HG02870 (cell line): ENCODE results near the gene MYOC.
"Not testable (repeated sequence)": the region's sequence is repeated elsewhere in the genome, so short reads cannot be mapped to it uniquely, and the experiment has no call there.

Experiments
- ATAC-seq: cut with Tn5 transposase; IDR thresholded peaks from one replicate; pipeline ENCODE4 v1.9.1; 2021; ENCODE audit warnings: mild to moderate bottlenecking, moderate library complexity; ENCODE audit not compliant: unreplicated experiment

MYOC gene

GRCh38 chr1:171654201-171654941 is 1.9 kb upstream of the MYOC start:
- ATAC-seq, result no peak

DNA sequence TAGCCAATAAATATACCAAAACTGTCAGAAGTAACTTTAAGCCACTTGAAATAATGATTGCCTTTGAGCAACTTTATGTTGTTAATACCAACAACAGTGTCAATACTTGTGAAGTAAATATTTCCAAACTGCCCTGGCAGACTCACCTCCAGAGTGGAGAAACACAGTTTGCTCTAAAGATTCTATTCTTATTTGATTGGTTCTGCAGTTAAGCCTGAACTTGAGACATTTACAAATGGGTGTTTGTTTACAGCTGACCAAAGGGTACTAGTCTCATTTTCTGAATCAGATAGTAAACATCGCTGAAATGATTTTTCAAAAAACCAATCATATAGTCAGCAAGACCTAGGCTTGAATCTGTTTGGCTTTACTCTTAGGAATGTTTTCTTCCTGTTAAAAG is 1.3 kb upstream of the MYOC start:
- ATAC-seq, result no peak

DNA sequence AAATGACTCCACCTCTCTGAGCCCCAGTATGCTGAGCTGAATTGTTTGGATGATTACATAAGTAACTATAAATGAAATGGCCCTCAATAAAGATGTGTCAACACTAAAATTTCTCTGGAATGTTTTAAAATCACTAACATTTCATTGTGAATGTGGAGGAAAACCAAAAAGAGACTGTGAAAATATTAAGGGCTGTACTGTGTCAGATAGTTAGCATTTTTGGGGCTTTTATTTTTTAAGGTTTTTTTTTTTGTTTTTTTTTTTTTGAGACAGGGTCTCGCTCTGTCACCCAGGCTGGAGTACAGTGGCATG is 6.3 kb downstream of the MYOC start:
- ATAC-seq, result no peak

DNA sequence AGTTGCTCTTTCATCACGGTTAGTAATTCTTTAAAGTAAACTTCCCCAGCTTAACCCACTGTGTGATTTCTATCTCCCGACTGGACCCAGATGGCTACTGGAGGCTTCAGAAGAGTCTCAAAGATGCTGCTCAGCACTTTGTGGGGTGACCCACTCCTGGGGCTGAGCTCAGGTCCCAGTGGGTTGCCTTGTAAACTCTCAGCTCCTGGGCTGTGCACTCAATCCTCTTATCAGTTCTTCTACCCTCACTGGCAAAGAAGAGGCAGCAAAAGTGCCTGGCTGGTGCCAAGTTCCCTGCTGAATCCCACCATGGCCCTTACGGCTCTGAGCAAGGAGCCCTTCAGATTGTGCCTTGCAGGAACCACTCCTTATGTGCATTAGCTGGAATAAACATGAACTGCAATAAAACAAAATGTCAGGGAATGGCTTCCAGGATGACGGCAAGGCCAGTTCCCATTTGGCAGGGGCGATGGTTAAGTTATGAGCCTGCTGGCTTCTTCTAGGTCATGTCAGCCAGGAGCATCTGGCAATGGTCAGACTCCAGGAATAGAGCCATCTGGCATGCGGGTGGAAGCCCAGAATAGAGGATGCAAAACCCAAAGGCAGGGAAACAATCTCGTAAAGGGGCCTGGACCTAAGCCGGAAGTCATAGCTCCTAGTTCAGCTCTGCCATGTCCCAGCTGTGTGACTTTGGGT is 6.8 kb downstream of the MYOC start:
- no peak for ATAC-seq

DNA sequence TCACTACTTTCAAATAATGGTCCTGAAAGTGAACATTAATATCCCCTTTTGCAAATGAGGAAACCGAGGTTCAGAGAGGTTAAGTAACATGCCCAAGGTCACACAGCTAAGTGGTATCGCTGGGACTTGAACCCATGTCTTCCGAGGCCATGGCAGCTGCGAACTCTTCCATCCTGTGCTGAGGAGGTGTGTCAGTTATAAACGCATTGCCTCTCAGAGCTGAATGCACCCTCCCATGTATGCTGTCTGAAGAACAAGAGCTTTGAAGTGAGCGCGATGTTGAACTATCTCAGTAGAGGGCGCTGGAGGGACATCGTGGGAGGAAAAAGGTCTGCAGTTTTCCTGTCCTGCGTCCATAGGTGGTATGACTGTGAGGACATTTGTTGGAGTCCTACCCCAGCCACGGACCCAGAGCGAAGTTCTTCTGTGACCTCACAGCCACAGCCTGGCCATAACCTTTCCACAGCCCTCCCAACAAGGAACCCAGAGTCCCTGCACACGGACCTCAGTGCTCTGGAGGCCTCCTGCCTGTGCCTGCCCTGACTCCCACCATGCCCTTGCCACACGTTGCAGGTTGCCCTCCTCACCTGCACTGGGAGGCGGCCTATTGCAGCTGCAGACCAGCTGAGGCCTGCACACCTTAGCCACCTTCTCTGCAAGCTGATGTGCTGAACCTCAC is 7.5 kb downstream of the MYOC start:
- peak; percentile 71 for ATAC-seq

GRCh38 chr1:171643156-171643555 is 9.3 kb downstream of the MYOC start:
- ATAC-seq, result no peak

DNA sequence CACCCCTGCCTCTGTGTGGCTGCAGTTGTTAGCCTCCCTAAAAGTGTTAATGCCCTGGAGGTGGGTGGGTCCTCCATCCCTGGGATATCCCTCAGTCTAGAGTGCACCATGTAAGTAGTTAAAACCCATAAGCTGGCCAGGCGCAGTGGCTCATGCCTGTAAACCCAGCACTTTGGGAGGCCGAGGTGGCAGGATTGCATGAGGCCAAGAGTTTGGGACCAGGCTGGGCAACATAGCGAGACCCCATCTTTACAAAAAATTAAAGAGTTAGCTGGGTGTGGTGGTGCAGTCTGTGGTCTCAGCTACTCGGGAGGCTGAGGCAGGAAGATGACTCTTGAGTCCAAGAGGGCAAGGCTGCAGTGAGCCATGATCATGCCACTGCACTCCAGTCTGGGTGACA is 10.3 kb downstream of the MYOC start:
- ATAC-seq, result no peak

DNA sequence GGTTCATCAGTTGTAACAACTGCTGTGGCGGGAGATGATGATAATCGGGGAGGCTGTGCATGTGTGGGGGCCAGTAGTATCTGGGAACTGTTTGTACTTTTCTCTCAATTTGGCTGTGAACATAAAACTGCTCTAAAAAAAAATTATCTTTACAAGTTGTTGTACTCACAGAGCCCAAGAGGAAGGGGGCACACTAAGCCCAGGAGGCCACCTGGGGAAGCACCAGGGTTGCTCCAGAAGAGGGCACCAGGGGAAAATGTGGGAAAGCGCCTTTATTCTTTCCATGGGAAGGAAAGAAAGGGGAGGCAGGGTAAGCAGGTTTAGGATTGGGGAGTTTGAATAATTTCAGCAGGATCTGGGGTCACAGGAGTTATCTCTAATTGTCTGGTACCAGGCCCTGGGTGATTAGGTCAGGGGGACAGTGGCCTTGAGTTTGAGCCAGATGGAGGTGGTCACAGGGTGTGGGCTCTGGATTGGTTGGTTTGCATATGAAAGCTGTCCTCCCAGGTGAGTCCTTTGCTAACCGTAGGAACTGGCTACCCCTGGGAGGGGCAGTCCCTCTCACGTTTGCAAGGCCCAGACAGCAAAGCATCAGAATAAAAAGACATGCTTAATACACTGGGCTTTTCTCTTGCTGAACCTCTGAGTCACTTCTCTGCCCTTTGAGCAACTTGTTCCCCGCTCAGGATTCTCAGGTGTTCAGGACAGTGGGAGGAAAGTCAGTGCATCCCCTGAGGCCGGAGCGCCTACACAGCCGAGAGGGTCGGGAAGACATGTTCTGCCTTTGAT is 11.2 kb downstream of the MYOC start:
- no peak for ATAC-seq

DNA sequence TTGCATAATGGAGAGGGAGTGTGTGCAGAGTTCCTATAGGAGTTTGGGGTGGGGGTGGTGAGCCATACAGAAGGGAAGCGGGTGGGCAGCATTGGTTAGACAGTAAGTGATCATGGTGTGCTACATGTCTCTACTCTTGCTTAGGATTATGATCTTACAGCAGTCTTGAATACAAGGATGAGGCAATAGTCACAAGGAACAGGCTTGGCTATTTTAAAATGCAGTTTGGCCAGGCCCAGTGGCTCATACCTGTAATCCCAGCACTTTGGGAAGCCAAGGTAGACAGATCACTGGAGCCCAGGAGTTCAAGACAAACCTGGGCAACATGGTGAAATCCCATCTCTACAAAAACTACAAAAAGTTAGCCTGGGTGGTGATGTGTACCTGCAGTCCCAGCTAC is 12.3 kb downstream of the MYOC start:
- ATAC-seq, result no peak

DNA sequence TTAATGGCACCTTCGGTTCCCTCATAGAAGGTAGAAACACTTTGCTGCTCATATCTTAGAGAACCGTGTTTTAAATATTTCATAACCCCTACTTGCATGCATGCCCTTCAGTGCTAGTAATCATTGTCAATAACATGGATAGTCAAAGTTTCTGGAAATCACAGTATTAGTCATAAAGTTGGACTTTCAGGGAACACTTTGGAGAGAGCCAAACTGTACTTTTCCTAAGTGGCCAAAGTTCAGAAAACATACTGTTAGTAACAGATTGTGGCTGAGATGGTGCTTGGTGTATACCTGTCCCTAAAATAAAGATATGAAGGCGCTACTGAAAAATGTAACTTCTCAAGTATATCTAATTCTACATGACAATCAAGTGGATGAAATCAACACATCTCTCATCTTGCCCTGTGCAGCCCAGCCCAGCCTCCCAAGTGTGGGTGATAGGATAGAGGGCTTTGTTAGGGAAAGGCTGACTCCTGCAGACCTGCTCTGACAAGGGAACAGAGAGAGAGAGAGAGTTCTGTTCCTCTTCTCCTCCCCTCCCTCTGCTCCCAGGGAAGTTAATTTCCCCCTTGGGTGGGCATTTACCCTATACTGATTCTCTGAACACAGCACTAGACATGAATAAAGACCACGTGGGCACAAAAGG is 14.4 kb downstream of the MYOC start:
- no peak for ATAC-seq

- ATAC-seq, result no peak
These were observed 16.3 kb downstream of the MYOC start for GRCh38 chr1:171636141-171636540.

- ATAC-seq, result no peak
These were observed 16.8 kb downstream of the MYOC start for GRCh38 chr1:171635661-171636060.

DNA sequence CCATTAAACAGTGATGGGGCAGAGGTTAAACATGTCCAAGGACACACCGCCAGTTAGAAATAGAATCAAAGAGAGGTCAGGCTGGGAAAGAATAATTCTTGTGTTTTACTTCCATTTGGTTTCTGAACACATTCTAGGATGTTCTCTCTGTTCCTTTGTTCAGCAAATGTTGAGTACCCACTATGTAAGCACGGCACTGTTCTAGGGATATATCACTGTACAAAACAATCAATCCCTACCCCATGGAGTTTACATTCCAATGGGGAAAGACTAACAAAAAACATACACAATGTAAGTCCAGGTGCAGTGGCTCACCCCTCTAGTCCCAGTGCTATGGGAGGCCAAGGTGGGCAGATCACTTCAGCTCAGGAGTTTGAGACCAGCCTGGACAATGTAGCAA is 24.3 kb downstream of the MYOC start:
- no peak for ATAC-seq

GRCh38 chr1:171627020-171627419 is 25.5 kb downstream of the MYOC start:
- ATAC-seq, result no peak

DNA sequence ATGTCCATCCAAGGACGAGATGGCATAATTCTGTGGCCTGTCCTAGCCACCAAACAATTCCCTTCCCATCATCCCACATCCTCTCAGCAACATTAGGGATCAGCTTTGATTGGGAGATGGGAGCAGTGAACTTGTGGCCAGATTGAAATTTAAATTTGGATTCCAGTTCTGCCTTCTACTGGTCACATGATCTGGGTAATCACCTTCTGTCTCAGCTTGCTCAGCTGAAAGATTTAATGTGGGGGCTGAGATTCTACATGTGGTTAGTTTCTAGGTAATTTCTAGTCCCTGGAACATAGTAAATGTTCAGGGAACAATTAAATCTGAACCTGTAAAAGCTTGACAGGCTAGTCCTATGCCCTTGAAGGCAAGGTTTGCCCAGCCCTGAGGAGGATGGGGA is 27.3 kb downstream of the MYOC start:
- ATAC-seq, result no peak

- no peak for ATAC-seq
These were observed 28.7 kb downstream of the MYOC start for GRCh38 chr1:171623651-171624331.

- ATAC-seq, result no peak
These were observed 30.4 kb downstream of the MYOC start, which contains the start of gene MYOCOS for GRCh38 chr1:171622152-171622462. TSS of gene MYOCOS (plus strand) at chr1:171622243. CDS start at chr1:171623884, 1,641 bp downstream.

GRCh38 chr1:171616586-171616985 is 35.9 kb downstream of the MYOC start:
- ATAC-seq, result no peak

DNA sequence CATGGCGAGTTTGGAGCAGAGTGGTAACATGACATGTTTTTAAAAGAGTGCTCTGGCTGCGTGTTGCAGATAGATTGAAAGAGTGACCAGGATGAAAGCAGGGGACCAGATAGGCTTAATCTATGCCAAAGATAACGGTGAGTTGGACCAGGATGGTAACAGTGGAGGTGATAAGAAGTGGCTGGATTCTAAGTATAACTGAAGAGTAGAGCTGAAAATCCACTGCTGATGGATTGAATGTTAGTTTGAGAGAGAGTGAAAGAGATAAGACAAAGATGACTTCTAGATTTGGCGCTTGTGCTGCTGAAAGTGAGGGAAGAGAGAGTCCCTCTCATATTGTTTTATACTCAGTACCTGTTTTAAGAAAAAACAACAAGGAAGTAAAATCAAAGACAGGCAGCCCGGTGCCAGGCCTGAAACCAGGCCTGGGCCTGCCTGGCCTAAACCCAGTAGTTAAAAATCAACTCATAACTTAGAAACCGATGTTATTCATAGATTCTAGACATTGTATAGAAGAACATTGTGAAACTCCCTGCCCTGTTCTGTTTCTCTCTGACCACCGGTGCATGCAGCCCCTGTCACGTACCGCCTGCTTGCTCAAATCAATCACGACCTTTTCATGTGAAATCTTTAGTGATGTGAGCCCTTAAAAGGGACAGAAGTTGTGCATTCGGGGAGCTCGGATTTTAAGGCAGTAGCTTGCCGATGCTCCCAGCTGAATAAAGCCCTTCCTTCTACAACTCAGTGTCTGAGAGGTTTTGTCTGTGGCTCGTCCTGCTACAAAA is 37.2 kb downstream of the MYOC start:
- ATAC-seq, result not testable (repeated sequence)

DNA sequence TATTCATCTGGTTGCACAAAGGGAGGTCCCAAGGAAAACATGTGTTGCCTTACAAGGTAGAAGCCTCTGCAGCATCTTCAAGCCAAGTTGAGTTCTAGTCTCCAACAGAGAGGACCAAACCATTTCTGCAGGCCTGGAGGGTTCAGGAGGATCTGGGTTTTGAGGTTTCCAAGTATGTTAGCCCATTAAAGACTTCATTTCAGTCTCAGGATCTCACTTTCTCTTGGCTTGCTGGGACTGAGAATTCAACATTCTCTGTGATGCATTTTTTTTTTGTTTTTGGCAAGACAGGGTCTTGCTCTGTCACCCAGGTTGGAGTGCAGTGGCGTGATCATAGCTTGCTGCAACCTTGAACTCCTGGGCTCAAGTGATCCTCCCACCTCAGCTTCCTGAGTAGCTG is 39.2 kb downstream of the MYOC start:
- ATAC-seq, result no peak
